Ovary (tissue), 3 donors: Measurements from ENCODE around the gene SNX24.

Experiments
- EP300 ChIP-seq: sonication (generic); formaldehyde crosslinking; IDR thresholded peaks from one replicate; pipeline ENCODE4 v1.6.1; 2017; ENCODE audit warnings: antibody characterized with exemption
- POLR2A ChIP-seq: fragments of 450-650 bp; IDR thresholded peaks from one replicate; pipeline ENCODE4 v1.6.1; 2017; ENCODE audit warnings: antibody characterized with exemption, mild to moderate bottlenecking, moderate library complexity
- TF ChIP-seq, protein P1 (sequence below), 3 donors: fragments of 450-650 bp in 2 of 3; fragments of 200-600 bp in 1 of 3; IDR thresholded peaks; one replicate each; pipeline versions ENCODE4 v1.5.1 to v1.8.0; 2016 to 2022; ENCODE audit warnings: antibody characterized with exemption in 3 of 3, mild to moderate bottlenecking in 1 of 3
- donor health status: DM: no; HTN: no; CAD: no.

DNA sequence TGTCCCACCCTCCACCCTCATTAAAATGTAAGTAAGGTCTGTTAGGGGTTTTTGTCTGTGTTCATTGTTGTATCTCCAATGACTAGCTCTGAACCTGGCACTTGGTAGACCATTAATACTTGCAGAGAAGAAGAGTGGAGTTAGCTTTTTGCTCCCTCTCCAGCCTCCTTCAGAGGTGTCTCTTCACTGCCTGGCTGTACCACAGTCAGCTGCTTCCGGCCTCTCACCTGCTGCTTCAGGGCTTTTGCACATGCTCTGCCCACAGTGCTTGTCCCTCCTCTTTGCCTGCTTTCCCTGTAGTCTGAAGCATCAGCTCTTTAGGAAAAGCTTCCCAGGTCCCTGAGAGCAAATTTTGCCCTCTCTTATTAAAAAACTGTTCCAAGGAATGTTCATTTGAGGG is 83.6 kb downstream of the SNX24 start:
- TF ChIP-seq POLR2A: no peak
- TF ChIP-seq, protein P1, sequence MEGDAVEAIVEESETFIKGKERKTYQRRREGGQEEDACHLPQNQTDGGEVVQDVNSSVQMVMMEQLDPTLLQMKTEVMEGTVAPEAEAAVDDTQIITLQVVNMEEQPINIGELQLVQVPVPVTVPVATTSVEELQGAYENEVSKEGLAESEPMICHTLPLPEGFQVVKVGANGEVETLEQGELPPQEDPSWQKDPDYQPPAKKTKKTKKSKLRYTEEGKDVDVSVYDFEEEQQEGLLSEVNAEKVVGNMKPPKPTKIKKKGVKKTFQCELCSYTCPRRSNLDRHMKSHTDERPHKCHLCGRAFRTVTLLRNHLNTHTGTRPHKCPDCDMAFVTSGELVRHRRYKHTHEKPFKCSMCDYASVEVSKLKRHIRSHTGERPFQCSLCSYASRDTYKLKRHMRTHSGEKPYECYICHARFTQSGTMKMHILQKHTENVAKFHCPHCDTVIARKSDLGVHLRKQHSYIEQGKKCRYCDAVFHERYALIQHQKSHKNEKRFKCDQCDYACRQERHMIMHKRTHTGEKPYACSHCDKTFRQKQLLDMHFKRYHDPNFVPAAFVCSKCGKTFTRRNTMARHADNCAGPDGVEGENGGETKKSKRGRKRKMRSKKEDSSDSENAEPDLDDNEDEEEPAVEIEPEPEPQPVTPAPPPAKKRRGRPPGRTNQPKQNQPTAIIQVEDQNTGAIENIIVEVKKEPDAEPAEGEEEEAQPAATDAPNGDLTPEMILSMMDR (IDR thresholded peaks at IDR 0.05): no peak
- TF ChIP-seq EP300: no peak
